ENCODE results near the gene CDH15.

- TF ChIP-seq, protein P1, sequence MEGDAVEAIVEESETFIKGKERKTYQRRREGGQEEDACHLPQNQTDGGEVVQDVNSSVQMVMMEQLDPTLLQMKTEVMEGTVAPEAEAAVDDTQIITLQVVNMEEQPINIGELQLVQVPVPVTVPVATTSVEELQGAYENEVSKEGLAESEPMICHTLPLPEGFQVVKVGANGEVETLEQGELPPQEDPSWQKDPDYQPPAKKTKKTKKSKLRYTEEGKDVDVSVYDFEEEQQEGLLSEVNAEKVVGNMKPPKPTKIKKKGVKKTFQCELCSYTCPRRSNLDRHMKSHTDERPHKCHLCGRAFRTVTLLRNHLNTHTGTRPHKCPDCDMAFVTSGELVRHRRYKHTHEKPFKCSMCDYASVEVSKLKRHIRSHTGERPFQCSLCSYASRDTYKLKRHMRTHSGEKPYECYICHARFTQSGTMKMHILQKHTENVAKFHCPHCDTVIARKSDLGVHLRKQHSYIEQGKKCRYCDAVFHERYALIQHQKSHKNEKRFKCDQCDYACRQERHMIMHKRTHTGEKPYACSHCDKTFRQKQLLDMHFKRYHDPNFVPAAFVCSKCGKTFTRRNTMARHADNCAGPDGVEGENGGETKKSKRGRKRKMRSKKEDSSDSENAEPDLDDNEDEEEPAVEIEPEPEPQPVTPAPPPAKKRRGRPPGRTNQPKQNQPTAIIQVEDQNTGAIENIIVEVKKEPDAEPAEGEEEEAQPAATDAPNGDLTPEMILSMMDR (IDR thresholded peaks at IDR 0.05 in 2 of 3, conservative IDR thresholded peaks at IDR 0.05 in 1 of 3; ENCODE audit: borderline replicate concordance in 1 of 3, insufficient read depth in 1 of 3, low read depth in 2 of 3, low read length in 2 of 3): no peak
- TF ChIP-seq POLR2A (IDR thresholded peaks at IDR 0.05; ENCODE audit: borderline replicate concordance, extremely low read depth, insufficient read depth, insufficient read length) (no peak), POLR2AphosphoS5 (IDR thresholded peaks at IDR 0.05; ENCODE audit: low read depth, low read length) (no peak), RAD21 (IDR thresholded peaks at IDR 0.05; ENCODE audit: low read depth) (no peak), ZNF274 (IDR thresholded peaks at IDR 0.05; ENCODE audit: low read depth, low read length) (no peak), TCF7L2 (IDR thresholded peaks at IDR 0.05; ENCODE audit: borderline replicate concordance, extremely low read depth, insufficient read depth, insufficient read length) (no peak), REST (IDR thresholded peaks at IDR 0.05; ENCODE audit: low read depth) (no peak), YY1 (IDR thresholded peaks at IDR 0.05; ENCODE audit: extremely low read depth, insufficient replicate concordance, low read depth, low read length) (no peak), ZFX (IDR thresholded peaks at IDR 0.05) (no peak), EZH2 (IDR thresholded peaks at IDR 0.05) (no peak), SP1 (IDR thresholded peaks at IDR 0.05; ENCODE audit: low read depth) (no peak)
Measured at GRCh38 chr16:89159066-89159849, 12.3 kb upstream of the CDH15 start.

Measured in HCT116 (cell line).